Measurements from ENCODE around the gene LTB.

The LTB gene

GRCh38 chr6:31582230-31582643 is at the start of gene LTB:
Gene LTB (minus strand): TSS chr6:31582424. CDS start chr6:31582417, 7 bp downstream.
- no peak for DNase-seq (ENCODE audit: low read depth)
- H3K9ac ChIP-seq (ENCODE audit: low read length) = peak within 1 kb of the TSS; percentile 96
- no peaks in the 10 kb centered on the region for H3K36me3 ChIP-seq (ENCODE audit: control insufficient read depth, insufficient read depth, low read length, severe bottlenecking)
- peaks cover 10% of the 10 kb centered on the region for H3K4me1 ChIP-seq (ENCODE audit: control insufficient read depth, insufficient read depth, low read length)
- H3K4me3 ChIP-seq (ENCODE audit: low read length) = peak within 1 kb of the TSS; percentile 96
- no peaks in the 10 kb centered on the region for H3K27me3 ChIP-seq (replicated peaks; ENCODE audit: control insufficient read depth, insufficient read depth, low read length)
- no peaks in the 10 kb centered on the region for H3K9me3 ChIP-seq (ENCODE audit: control insufficient read depth, low read length)

- no peak for DNase-seq (ENCODE audit: low read depth)
- Histone ChIP-seq H3K27me3 (replicated peaks; ENCODE audit: control insufficient read depth, insufficient read depth, low read length) (no peaks in the 10 kb centered on the region), H3K9ac (ENCODE audit: low read length) (no peak overlapping the region), H3K9me3 (ENCODE audit: control insufficient read depth, low read length) (no peaks in the 10 kb centered on the region), H3K36me3 (ENCODE audit: control insufficient read depth, insufficient read depth, low read length, severe bottlenecking) (peaks cover 100% of the 10 kb centered on the region), H3K4me1 (ENCODE audit: control insufficient read depth, insufficient read depth, low read length) (peaks cover 7% of the 10 kb centered on the region), H3K4me3 (ENCODE audit: low read length) (no peak overlapping the region)
Measured at GRCh38 chr6:31631681-31632278, 49.6 kb upstream of the LTB start.

DNA sequence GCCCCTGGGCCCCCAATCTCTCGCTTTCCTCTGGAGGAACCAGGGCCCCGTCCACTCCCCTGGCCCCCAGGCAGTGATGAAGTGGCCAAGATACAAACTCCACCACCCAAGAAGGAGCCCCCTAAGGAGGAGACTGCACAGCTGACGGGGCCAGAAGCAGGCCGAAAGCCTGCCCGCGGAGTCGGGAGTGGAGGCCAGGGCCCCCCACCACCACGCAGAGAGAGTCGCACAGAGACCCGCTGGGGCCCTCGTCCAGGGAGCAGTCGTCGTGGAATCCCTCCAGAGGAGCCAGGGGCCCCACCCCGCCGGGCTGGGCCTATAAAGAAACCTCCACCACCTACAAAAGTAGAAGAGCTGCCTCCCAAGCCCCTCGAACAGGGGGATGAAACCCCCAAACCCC is 49.0 kb upstream of the LTB start:
- Histone ChIP-seq H3K9ac (ENCODE audit: low read length) (no peak overlapping the region), H3K4me1 (ENCODE audit: control insufficient read depth, insufficient read depth, low read length) (peaks cover 7% of the 10 kb centered on the region), H3K4me3 (ENCODE audit: low read length) (no peak overlapping the region), H3K27me3 (replicated peaks; ENCODE audit: control insufficient read depth, insufficient read depth, low read length) (no peaks in the 10 kb centered on the region), H3K36me3 (ENCODE audit: control insufficient read depth, insufficient read depth, low read length, severe bottlenecking) (peaks cover 100% of the 10 kb centered on the region), H3K9me3 (ENCODE audit: control insufficient read depth, low read length) (no peaks in the 10 kb centered on the region)
- DNase-seq (ENCODE audit: low read depth) = no peak

- Histone ChIP-seq H3K9me3 (ENCODE audit: control insufficient read depth, low read length) (no peaks in the 10 kb centered on the region), H3K9ac (ENCODE audit: low read length) (no peak overlapping the region), H3K36me3 (ENCODE audit: control insufficient read depth, insufficient read depth, low read length, severe bottlenecking) (peaks cover 100% of the 10 kb centered on the region), H3K4me3 (ENCODE audit: low read length) (no peak overlapping the region), H3K27me3 (replicated peaks; ENCODE audit: control insufficient read depth, insufficient read depth, low read length) (no peaks in the 10 kb centered on the region), H3K4me1 (ENCODE audit: control insufficient read depth, insufficient read depth, low read length) (peaks cover 7% of the 10 kb centered on the region)
- DNase-seq (ENCODE audit: low read depth) = no peak
Measured at GRCh38 chr6:31630177-31630934, 48.1 kb upstream of the LTB start.

GRCh38 chr6:31629014-31629413 is 46.8 kb upstream of the LTB start:
- Histone ChIP-seq H3K4me3 (ENCODE audit: low read length) (no peak overlapping the region), H3K9me3 (ENCODE audit: control insufficient read depth, low read length) (no peaks in the 10 kb centered on the region), H3K36me3 (ENCODE audit: control insufficient read depth, insufficient read depth, low read length, severe bottlenecking) (peaks cover 100% of the 10 kb centered on the region), H3K27me3 (replicated peaks; ENCODE audit: control insufficient read depth, insufficient read depth, low read length) (no peaks in the 10 kb centered on the region), H3K4me1 (ENCODE audit: control insufficient read depth, insufficient read depth, low read length) (no peaks in the 10 kb centered on the region), H3K9ac (ENCODE audit: low read length) (no peak overlapping the region)
- no peak for DNase-seq (ENCODE audit: low read depth)

- no peak for DNase-seq (ENCODE audit: low read depth)
Measured at GRCh38 chr6:31627690-31628287, 45.6 kb upstream of the LTB start.

DNA sequence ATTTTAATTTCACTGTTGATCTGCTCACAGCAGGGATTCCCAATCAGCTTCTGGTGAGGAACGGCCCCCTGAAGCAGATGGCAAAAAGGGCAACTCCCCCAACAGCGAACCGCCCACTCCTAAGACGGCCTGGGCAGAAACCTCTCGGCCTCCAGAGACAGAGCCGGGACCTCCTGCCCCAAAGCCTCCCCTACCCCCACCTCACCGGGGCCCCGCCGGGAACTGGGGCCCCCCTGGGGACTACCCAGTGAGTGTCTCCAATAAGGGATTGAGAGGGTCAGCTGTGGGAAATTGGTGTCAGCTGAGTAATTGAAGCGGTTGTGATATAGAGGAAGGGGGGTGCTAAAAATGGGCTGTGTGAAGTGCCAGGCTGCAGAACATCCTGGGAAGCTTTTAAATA is 44.7 kb upstream of the LTB start:
- H3K9ac ChIP-seq (ENCODE audit: low read length) = no peak overlapping the region
- H3K4me3 ChIP-seq (ENCODE audit: low read length) = no peak overlapping the region
- H3K4me1 ChIP-seq (ENCODE audit: control insufficient read depth, insufficient read depth, low read length) = peaks cover 11% of the 10 kb centered on the region
- DNase-seq (ENCODE audit: low read depth) = no peak
- H3K36me3 ChIP-seq (ENCODE audit: control insufficient read depth, insufficient read depth, low read length, severe bottlenecking) = peaks cover 93% of the 10 kb centered on the region
- no peaks in the 10 kb centered on the region for H3K9me3 ChIP-seq (ENCODE audit: control insufficient read depth, low read length)
- no peaks in the 10 kb centered on the region for H3K27me3 ChIP-seq (replicated peaks; ENCODE audit: control insufficient read depth, insufficient read depth, low read length)

More at GRCh38 chr6:31627690-31628287, 45.6 kb upstream of the LTB start:
- Histone ChIP-seq H3K27me3 (replicated peaks; ENCODE audit: control insufficient read depth, insufficient read depth, low read length) (no peaks in the 10 kb centered on the region), H3K9ac (ENCODE audit: low read length) (no peak overlapping the region), H3K36me3 (ENCODE audit: control insufficient read depth, insufficient read depth, low read length, severe bottlenecking) (peaks cover 99% of the 10 kb centered on the region), H3K9me3 (ENCODE audit: control insufficient read depth, low read length) (no peaks in the 10 kb centered on the region), H3K4me1 (ENCODE audit: control insufficient read depth, insufficient read depth, low read length) (peaks cover 3% of the 10 kb centered on the region), H3K4me3 (ENCODE audit: low read length) (no peak overlapping the region)

- Histone ChIP-seq H3K36me3 (ENCODE audit: control insufficient read depth, insufficient read depth, low read length, severe bottlenecking) (peaks cover 64% of the 10 kb centered on the region), H3K27me3 (replicated peaks; ENCODE audit: control insufficient read depth, insufficient read depth, low read length) (no peaks in the 10 kb centered on the region), H3K4me3 (ENCODE audit: low read length) (no peak overlapping the region)
Measured at GRCh38 chr6:31624070-31624469, 41.8 kb upstream of the LTB start.

DNA sequence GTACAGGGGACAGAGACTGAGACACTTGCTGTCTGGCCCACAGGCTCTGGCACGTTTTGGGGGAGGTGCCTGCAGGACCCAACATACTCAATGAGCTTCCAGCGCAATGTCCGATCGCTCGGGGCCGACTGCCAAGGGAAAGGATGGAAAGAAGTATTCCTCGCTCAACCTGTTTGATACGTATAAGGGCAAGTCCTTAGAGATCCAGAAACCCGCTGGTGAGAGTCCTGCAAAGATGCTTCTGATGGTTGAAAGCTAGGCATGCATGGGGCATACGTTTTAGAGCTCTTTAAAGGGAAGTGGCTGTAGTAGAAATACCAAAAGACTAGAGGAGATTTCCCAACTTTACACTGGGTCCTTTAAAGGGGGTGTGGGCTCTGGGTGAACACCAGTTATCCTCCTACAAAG is 40.5 kb upstream of the LTB start:
- Histone ChIP-seq H3K4me3 (ENCODE audit: low read length) (peak overlapping the region; percentile 98), H3K9ac (ENCODE audit: low read length) (peak overlapping the region; percentile 99), H3K4me1 (ENCODE audit: control insufficient read depth, insufficient read depth, low read length) (peaks cover 18% of the 10 kb centered on the region), H3K36me3 (ENCODE audit: control insufficient read depth, insufficient read depth, low read length, severe bottlenecking) (peaks cover 51% of the 10 kb centered on the region), H3K27me3 (replicated peaks; ENCODE audit: control insufficient read depth, insufficient read depth, low read length) (no peaks in the 10 kb centered on the region), H3K9me3 (ENCODE audit: control insufficient read depth, low read length) (no peaks in the 10 kb centered on the region)
- DNase-seq (ENCODE audit: low read depth) = no peak

More at GRCh38 chr6:31624070-31624469, 41.8 kb upstream of the LTB start:
- DNase-seq (ENCODE audit: low read depth) = no peak
- no peak overlapping the region for H3K9ac ChIP-seq (ENCODE audit: low read length)
- H3K9me3 ChIP-seq (ENCODE audit: control insufficient read depth, low read length) = no peaks in the 10 kb centered on the region
- H3K4me1 ChIP-seq (ENCODE audit: control insufficient read depth, insufficient read depth, low read length) = peaks cover 18% of the 10 kb centered on the region

GRCh38 chr6:31621991-31622390 is 39.8 kb upstream of the LTB start:
- peak overlapping the region; percentile 99 for H3K9ac ChIP-seq (ENCODE audit: low read length)
- H3K4me3 ChIP-seq (ENCODE audit: low read length) = peak overlapping the region; percentile 98
- H3K27me3 ChIP-seq (replicated peaks; ENCODE audit: control insufficient read depth, insufficient read depth, low read length) = no peaks in the 10 kb centered on the region
- H3K9me3 ChIP-seq (ENCODE audit: control insufficient read depth, low read length) = no peaks in the 10 kb centered on the region
- DNase-seq (ENCODE audit: low read depth) = peak; percentile 39
- H3K4me1 ChIP-seq (ENCODE audit: control insufficient read depth, insufficient read depth, low read length) = peaks cover 18% of the 10 kb centered on the region
- H3K36me3 ChIP-seq (ENCODE audit: control insufficient read depth, insufficient read depth, low read length, severe bottlenecking) = peaks cover 44% of the 10 kb centered on the region

DNA sequence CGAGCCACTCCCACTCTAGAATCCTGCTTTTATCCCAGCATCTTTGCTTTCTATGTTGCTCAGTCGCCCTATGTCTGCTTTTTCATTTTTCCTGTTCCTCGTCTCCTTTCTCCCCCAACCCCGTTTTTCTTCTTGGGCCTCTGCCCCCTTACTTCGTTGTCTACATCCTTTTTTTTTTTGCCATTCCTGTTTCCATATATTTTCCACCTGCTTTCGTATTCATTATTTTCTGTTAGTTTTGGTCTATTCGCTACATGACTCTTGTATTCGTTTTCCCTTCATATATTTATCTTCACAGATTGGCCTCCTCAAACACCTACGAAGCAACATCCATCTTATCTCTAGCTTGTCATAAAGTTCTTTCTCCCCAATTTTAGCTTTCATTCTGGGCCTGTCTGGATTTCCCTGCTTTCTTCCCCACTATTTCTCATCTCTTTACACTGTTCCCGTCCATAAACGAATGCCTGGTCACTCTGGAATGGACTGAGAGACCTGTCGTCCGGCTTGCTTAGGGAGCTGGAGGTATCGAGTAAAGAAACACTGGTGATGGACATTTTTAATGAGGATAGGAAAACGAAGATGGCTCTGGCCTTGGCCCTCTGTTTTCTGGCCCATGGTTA is 39.2 kb upstream of the LTB start:
- Histone ChIP-seq H3K4me1 (ENCODE audit: control insufficient read depth, insufficient read depth, low read length) (peaks cover 18% of the 10 kb centered on the region), H3K4me3 (ENCODE audit: low read length) (peak overlapping the region; percentile 98), H3K9ac (ENCODE audit: low read length) (peak overlapping the region; percentile 99), H3K36me3 (ENCODE audit: control insufficient read depth, insufficient read depth, low read length, severe bottlenecking) (peaks cover 38% of the 10 kb centered on the region), H3K27me3 (replicated peaks; ENCODE audit: control insufficient read depth, insufficient read depth, low read length) (no peaks in the 10 kb centered on the region), H3K9me3 (ENCODE audit: control insufficient read depth, low read length) (no peaks in the 10 kb centered on the region)
- DNase-seq (ENCODE audit: low read depth) = peak; percentile 38
